Adrenal gland (tissue), 5 donors: Measurements from ENCODE around the gene SLC7A9.

ENCODE experiments used
- CTCF ChIP-seq, 6 experiments: fragments of 450-650 bp in 4 of 6; fragments of 200-600 bp in 2 of 6; sonication (generic) in 1 of 6; IDR thresholded peaks; 1 replicate in 5 of 6; 2 replicates in 1 of 6; pipeline versions ENCODE4 v1.5.1 to v1.8.0; 2016 to 2021; ENCODE audit warnings: antibody characterized with exemption in 6 of 6, mild to moderate bottlenecking in 2 of 6, moderate library complexity in 1 of 6
- POLR2A ChIP-seq, 2 donors: fragments of 450-650 bp; IDR thresholded peaks; one replicate each; pipeline ENCODE4 v1.6.1; 2017; ENCODE audit warnings: antibody characterized with exemption in 2 of 2, mild to moderate bottlenecking in 2 of 2, moderate library complexity in 1 of 2
- donor health status: DM: no; HTN: no; CAD: no.

- TF ChIP-seq CTCF (IDR thresholded peaks at IDR 0.05) (no peak), POLR2A (IDR thresholded peaks at IDR 0.05) (no peak)
Observed at GRCh38 chr19:32869369-32869965, at the start of gene SLC7A9.
